RCC 7860 (cell line): ENCODE results near the gene RABEPK.
"Not testable (repeated sequence)": the region's sequence is repeated elsewhere in the genome, so short reads cannot be mapped to it uniquely, and the experiment has no call there.

ENCODE experiments used
- DNase-seq: peaks from one replicate; pipeline ENCODE4 v3.0.0-alpha.2; 2015; ENCODE audit warnings: low spot score
- FAIRE-seq: peaks from 2 replicates; lab custom pipeline; 2012; peaks lifted over from hg19 to GRCh38; lab: Jason Lieb, UNC

The RABEPK gene

GRCh38 chr9:125190361-125190801 is 10.0 kb upstream of the RABEPK start:
- FAIRE-seq = no peak
- DNase-seq = no peak

GRCh38 chr9:125194466-125194865 is 5.9 kb upstream of the RABEPK start:
- FAIRE-seq, DNase-seq: not testable (repeated sequence)

GRCh38 chr9:125195591-125195990 is 4.8 kb upstream of the RABEPK start:
- FAIRE-seq, DNase-seq: not testable (repeated sequence)

GRCh38 chr9:125202846-125203618 is 2.7 kb downstream of the RABEPK start:
- FAIRE-seq (no peak), DNase-seq (no peak)

- DNase-seq (no peak), FAIRE-seq (no peak)
Measured at GRCh38 chr9:125204477-125204876, 4.1 kb downstream of the RABEPK start.

- no peak for DNase-seq
- no peak for FAIRE-seq
Measured at GRCh38 chr9:125214186-125214585, 13.8 kb downstream of the RABEPK start.

GRCh38 chr9:125218621-125219020 is 18.3 kb downstream of the RABEPK start:
- DNase-seq (no peak), FAIRE-seq (no peak)

- DNase-seq, FAIRE-seq: not testable (repeated sequence)
Measured at GRCh38 chr9:125224858-125225257, 24.5 kb downstream of the RABEPK start.

- no peak for FAIRE-seq
- no peak for DNase-seq
Measured at GRCh38 chr9:125227761-125228160, 27.4 kb downstream of the RABEPK start.

GRCh38 chr9:125233678-125234077 is 33.3 kb downstream of the RABEPK start:
- DNase-seq (peak; percentile 93), FAIRE-seq (peak; percentile 96)

GRCh38 chr9:125234099-125234498 is 33.8 kb downstream of the RABEPK start:
- not testable (repeated sequence) for DNase-seq, FAIRE-seq

- no peak for FAIRE-seq
- DNase-seq = no peak
Measured at GRCh38 chr9:125235804-125236519, 35.6 kb downstream of the RABEPK start.

- not testable (repeated sequence) for FAIRE-seq, DNase-seq
Measured at GRCh38 chr9:125236520-125237159, 36.3 kb downstream of the RABEPK start.

- no peak for DNase-seq
- FAIRE-seq = no peak
Measured at GRCh38 chr9:125238127-125238914, 38.0 kb downstream of the RABEPK start.

GRCh38 chr9:125238915-125239446 is 38.6 kb downstream of the RABEPK start:
- no peak for DNase-seq
- FAIRE-seq = no peak

- no peak for DNase-seq
- FAIRE-seq = no peak
Measured at GRCh38 chr9:125239631-125240597, 39.6 kb downstream of the RABEPK start.

- FAIRE-seq (no peak), DNase-seq (no peak)
Measured at GRCh38 chr9:125240649-125240999, 40.3 kb downstream of the RABEPK start.

- DNase-seq (peak; percentile 99), FAIRE-seq (peak; percentile 90)
Measured at GRCh38 chr9:125241000-125241862, 40.9 kb downstream of the RABEPK start, which contains the start of gene HSPA5. TSS of gene HSPA5 (minus strand) at chr9:125241343. CDS start at chr9:125241126, 217 bp downstream.
